ENCODE results near the gene GPSM1.

GPSM1 gene

GRCh38 chr9:136312436-136312835 lies 14.9 kb upstream of the GPSM1 start:
- CTCF ChIA-PET: interaction anchor here (0.7 to 6.0 kb wide), 34 partner anchors 9 to 319 kb away, joined by 3 to 142 read pairs (median 6); partner anchors contain the start of genes CARD9, CCDC187, DNLZ and ENTR1
- no peak for DNase-seq (ENCODE audit: low read depth, low spot score)
- no peak overlapping the region for H3K4me3 ChIP-seq (ENCODE audit: low read depth, low read length)
- POLR2A ChIA-PET: no interaction called here
- TF ChIP-seq CTCF (IDR thresholded peaks at IDR 0.05; ENCODE audit: insufficient read depth, low read length, missing control alignments): peak; percentile 84

- ChIA-PET CTCF (interaction anchor here (0.7 to 6.0 kb wide), 34 partner anchors 8 to 191 kb away, joined by 3 to 142 read pairs (median 6); partner anchors contain the start of genes CARD9, CCDC187, DNLZ and ENTR1), POLR2A (no interaction called here)
- DNase-seq (ENCODE audit: low read depth, low spot score): no peak
- no peak overlapping the region for H3K4me3 ChIP-seq (ENCODE audit: low read depth, low read length)
- no peak for TF ChIP-seq CTCF (IDR thresholded peaks at IDR 0.05; ENCODE audit: insufficient read depth, low read length, missing control alignments)
These were observed 14.0 kb upstream of the GPSM1 start for GRCh38 chr9:136313111-136314055.

- DNase-seq (ENCODE audit: low read depth, low spot score): no peak
- ChIA-PET CTCF (interaction anchor here (1.4 to 6.0 kb wide), 10 partner anchors 10 to 192 kb away, joined by 4 to 142 read pairs (median 14); partner anchors contain the start of genes CARD9, CCDC187, DNLZ and ENTR1), POLR2A (no interaction called here)
- no peak for TF ChIP-seq CTCF (IDR thresholded peaks at IDR 0.05; ENCODE audit: insufficient read depth, low read length, missing control alignments)
- H3K4me3 ChIP-seq (ENCODE audit: low read depth, low read length): no peak overlapping the region
These were observed 13.3 kb upstream of the GPSM1 start for GRCh38 chr9:136314056-136314416.

- DNase-seq (ENCODE audit: low read depth, low spot score): no peak
- ChIA-PET POLR2A (no interaction called here), CTCF (interaction anchor here (1.1 to 6.0 kb wide), 3 partner anchors 9 to 85 kb away, joined by 6 to 142 read pairs (median 93); partner anchors contain the start of genes DNLZ and SNAPC4)
- no peak overlapping the region for H3K4me3 ChIP-seq (ENCODE audit: low read depth, low read length)
- TF ChIP-seq CTCF (IDR thresholded peaks at IDR 0.05; ENCODE audit: insufficient read depth, low read length, missing control alignments): no peak
These were observed 12.4 kb upstream of the GPSM1 start for GRCh38 chr9:136314944-136315343.

- CTCF ChIA-PET: interaction anchor here (5.9 kb wide), 1 partner anchor 48 kb away, joined by 93 read pairs; the partner anchor contains the start of gene DNLZ
- DNase-seq (ENCODE audit: low read depth, low spot score): no peak
- no peak for TF ChIP-seq CTCF (IDR thresholded peaks at IDR 0.05; ENCODE audit: insufficient read depth, low read length, missing control alignments)
- no peak overlapping the region for H3K4me3 ChIP-seq (ENCODE audit: low read depth, low read length)
- POLR2A ChIA-PET: no interaction called here
These were observed 11.0 kb upstream of the GPSM1 start for GRCh38 chr9:136316271-136316751.
